ENCODE results near the gene INTS4.
"Not testable (repeated sequence)": the region's sequence is repeated elsewhere in the genome, so short reads cannot be mapped to it uniquely, and the experiment has no call there.

Gene INTS4

GRCh38 chr11:77882396-77882795, 112.1 kb downstream of the INTS4 start:
- DNase-seq (ENCODE audit: low read depth in 2 of 2): no peak

GRCh38 chr11:77879218-77879617, 115.2 kb downstream of the INTS4 start:
- no peak for DNase-seq (ENCODE audit: low read depth in 2 of 2)

DNA sequence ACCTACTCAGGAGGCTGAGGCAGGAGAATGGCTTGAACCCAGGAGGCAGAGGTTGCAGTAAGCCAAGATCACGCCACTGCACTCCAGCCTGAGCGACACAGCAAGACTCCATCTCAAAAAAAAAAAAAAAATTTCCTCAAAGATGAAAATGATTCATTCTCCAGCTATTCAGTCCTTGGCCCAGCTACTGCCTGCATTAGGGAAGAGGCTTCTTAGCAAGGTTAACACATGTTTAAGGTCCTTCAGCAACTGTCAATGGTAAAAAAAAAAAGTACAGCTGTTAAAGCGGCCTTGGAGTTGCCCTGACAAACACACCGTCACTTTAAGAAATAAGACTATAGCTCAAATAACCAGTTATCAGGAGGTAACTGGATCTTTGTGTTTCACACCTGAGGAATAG, 116.2 kb downstream of the INTS4 start:
- not testable (repeated sequence) for DNase-seq (ENCODE audit: low read depth in 2 of 2)

- no peak for DNase-seq (ENCODE audit: low read depth in 2 of 2)
Observed at GRCh38 chr11:77876045-77876444, 118.4 kb downstream of the INTS4 start.

- DNase-seq (ENCODE audit: low read depth in 2 of 2): no peak
Observed at GRCh38 chr11:77874206-77874605, 120.3 kb downstream of the INTS4 start.

DNA sequence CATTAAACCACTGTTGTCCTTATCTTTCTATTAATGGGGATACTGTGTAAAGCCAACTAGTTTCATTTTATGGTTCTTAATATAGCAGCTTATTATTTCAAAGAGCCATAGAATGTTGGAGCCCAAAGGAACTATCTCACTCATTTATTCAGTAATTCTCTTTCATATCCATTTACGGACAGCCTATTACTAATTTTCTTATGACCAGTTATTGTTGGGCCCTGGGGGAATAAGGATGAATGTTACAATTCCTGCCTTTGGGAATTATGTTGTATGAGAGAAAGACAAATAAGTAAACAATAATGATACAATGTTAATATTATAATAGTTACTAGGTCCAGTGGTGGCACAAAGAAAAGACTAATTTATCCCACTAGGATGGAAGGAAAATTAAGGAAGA, 121.1 kb downstream of the INTS4 start:
- no peak for DNase-seq (ENCODE audit: low read depth in 2 of 2)

GRCh38 chr11:77871855-77872254, 122.6 kb downstream of the INTS4 start:
- no peak for DNase-seq (ENCODE audit: low read depth in 2 of 2)

DNA sequence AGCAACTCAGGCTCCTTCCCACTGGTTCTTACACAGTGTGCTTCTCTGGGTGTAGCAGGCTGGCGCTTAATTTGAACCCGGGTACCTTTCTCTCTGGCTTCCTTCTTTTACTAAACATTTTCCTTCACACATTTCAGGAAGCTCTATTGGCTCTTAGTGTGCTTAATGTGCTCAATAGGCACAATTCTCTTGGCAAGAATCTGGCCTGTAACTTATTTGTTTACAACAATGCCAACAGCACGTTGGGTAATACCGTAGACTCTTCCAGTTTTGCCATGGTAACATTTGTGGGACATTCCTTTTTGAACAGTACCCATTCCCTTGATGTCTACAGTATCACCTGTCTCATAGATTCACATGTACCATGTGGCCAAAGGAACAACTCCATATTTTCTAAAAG, 125.7 kb downstream of the INTS4 start:
- no peak for DNase-seq (ENCODE audit: low read depth in 2 of 2)

DNA sequence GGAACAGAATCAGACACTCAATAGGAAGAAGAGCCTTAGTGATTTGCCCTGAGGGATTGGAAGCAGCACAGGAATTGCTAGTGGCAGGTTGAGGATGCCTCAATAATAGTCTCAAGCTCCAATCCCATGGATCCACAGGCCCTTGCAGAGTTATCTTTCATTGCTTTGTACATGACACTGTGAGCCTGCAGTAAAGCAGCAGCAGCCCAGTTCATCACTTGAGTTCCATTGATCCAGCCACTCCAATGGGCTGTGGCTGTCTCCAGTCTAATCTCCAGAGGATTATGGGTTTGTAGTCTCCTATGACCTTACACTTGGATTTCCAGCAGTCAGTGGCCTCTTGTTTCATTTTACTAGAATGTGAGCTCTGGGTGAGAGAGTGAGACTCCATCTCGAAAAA, 128.1 kb downstream of the INTS4 start:
- DNase-seq (ENCODE audit: low read depth in 2 of 2): no peak

GRCh38 chr11:77865805-77866204, 128.7 kb downstream of the INTS4 start:
- DNase-seq (ENCODE audit: low read depth in 2 of 2): no peak

DNA sequence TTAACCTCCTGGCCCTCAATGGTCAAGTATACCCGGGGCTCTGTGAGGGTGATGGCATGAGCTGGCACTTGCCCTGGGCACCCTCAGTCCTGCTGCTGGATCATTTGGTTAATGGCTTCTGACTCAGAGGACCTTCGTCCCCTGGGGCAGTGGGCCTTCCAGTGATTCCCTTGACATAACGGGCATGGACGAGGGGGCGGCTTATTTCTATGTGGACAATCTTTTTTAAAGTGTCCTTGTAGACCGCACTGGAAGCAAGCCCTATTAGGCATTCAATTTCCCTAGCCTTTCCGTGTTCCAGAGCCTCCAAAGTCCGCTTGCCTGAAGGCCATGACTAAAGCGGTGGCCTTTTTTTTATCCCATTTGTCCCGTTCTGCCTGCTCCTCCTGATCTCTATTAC, 133.0 kb downstream of the INTS4 start:
- not testable (repeated sequence) for DNase-seq (ENCODE audit: low read depth in 2 of 2)

DNA sequence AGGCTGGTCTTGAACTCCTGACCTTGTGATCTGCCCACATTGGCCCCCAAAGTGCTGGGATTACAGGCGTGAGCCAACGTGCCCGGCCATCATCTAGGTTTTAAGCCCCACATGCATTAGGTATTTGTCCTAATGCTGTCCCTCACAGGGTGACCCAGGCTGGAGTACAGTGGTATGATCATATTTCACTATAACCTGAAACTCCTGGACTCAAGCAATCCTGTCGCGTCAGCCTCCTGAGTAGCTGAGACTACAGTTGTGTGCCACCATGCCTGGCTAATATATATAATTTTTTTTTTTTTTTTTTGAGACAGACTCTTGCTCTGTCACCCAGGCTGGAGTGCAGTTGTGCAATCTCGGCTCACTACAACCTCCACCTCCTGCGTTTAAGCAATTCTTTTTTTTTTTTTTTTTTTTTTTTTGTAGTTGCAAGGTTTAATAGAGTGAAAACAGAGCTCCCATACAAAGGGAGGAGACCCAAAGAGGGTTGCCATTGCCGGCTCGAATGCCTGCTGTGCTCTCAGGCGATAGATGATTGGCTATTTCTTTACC, 136.5 kb downstream of the INTS4 start:
- DNase-seq (ENCODE audit: low read depth in 2 of 2): not testable (repeated sequence)

DNA sequence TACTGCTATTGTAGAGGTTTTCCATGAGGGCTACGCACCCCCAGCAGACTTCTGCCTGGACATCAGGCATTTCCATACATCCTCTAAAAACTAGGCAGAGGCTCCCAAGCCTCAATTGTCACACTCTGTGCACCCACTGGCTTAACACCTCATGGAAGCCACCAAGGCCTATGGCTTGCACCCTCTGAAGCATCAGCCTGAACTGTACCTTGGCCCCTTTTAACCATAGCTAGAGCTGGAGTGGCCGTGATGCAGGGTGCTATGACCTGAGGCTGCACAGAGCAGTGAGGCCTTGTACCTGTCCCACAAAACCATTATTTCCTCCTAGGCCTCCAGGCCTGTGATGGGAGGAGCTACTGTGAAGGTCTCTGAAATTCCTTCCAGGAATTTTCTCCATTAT, 139.6 kb downstream of the INTS4 start:
- no peak for DNase-seq (ENCODE audit: low read depth in 2 of 2)

- no peak for DNase-seq (ENCODE audit: low read depth in 2 of 2)
Observed at GRCh38 chr11:77851503-77851902, 143.0 kb downstream of the INTS4 start.

DNA sequence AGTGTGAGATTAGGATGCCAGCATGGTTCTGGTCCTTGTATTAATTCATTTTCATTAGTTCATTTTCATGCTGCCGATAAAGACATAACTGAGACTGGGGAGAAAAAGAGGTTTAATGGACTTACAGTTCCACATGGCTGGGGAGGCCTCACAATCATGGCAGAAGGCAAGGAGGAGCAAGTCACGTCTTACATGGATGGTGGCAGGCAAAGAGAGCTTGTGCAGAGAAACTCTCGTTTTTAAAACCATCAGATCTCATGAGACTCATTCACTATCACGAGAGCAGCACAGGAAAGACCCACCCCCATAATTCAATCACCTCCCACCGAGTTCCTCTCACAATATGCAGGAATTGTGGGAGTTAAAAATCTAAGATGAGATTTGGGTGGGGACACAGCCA, 150.8 kb downstream of the INTS4 start:
- not testable (repeated sequence) for DNase-seq (ENCODE audit: low read depth in 2 of 2)

- no peak for DNase-seq (ENCODE audit: low read depth in 2 of 2)
Observed at GRCh38 chr11:77842441-77843121, 151.9 kb downstream of the INTS4 start.

- no peak for DNase-seq (ENCODE audit: low read depth in 2 of 2)
Observed at GRCh38 chr11:77833302-77833701, 161.2 kb downstream of the INTS4 start.

DNA sequence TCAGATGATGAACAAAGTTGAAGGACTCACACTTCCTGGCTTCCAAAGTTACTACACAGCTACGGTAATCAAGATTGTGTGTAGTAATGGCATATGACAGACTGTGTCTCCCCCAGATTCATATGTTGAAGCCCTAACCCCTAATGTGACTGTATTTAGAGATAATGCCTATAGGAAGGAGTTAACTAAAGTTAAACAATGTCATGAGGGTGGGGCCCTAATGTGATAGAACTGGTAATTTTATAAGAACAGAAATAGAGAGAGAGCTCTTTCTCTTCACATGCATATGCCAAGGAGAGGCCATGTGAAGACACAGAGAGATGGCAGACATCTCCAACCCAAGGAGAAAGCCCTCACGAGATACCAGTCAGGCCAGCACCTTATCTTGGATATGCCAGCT, 165.5 kb downstream of the INTS4 start:
- no peak for DNase-seq (ENCODE audit: low read depth in 2 of 2)

Data from stimulated activated CD4-positive, alpha-beta T cell treated with anti-CD3 and anti-CD28 coated beads, Interleukin-12 subunit alpha, Interleukin-12 subunit beta, amount 100 ng/mL, for 24 hours (primary cell).